GOT3 (cell line): ENCODE data around the gene FHIT.
"Not testable (repeated sequence)": the region's sequence is repeated elsewhere in the genome, so short reads cannot be mapped to it uniquely, and the experiment has no call there.

Experiments used
- DNase-seq: peaks from one replicate; lab custom pipeline; 2025; ENCODE audit warnings: mixed read lengths; lab: John Stamatoyannopoulos, UW

FHIT gene

GRCh38 chr3:60919296-60919695 is 332.0 kb downstream of the FHIT start:
- no peak for DNase-seq

DNA sequence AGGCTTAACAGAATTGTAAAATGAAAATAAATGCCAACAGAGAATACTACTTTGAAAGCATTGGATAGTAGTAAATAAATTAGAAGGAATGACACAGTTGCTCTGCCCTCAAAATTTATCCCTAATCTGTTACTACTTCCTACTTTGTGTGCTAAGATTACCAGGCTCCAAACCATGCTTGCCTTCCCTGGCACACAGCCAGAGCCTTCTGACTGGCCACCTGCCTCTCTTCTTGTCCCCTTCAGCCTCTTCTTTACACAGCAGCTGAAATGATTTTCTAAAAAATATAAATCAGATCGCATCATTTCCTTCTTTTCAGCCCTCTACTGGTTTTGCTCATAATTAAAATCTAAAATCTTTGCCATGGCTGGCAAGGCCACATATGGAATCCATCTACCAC is 334.1 kb downstream of the FHIT start:
- no peak for DNase-seq

DNA sequence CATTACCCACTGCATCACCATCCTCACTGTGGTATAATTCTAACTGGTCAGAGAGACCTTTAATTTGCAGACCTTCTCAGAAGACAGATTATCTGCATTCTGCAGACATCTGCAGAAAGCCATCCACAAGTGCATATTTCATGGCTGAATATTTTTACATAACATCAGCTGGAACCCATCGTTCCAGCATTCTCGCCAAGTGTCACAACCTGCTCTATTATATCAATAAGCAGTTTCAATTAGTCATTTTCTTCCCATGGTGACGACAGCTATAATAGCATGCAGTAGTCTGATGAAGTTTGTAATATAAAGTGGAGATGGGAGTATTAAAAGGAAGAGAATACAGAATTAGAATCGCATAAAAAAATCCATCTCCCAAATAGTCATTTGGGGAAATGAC is 334.7 kb downstream of the FHIT start:
- no peak for DNase-seq

DNA sequence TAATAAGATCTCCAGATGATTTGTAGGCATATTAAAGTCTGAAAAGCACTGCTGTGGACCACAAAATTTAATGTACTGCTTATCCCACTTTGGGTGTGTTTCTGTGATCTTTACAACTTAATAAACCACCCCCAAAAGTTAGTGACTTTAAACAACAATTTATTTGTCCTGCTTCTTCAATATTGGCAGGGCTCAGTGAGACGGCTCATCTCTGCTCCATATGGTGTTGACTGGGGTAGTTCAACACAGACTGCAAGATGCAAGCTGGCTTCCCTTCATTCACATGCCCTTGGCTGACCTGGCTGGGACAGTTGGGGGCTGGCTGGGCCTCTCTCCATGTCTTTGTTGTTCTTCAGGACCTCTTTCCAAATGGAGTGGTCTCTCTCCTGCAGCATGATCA is 337.8 kb downstream of the FHIT start:
- DNase-seq, result no peak

GRCh38 chr3:60912876-60913275 is 338.4 kb downstream of the FHIT start:
- DNase-seq, result no peak

DNA sequence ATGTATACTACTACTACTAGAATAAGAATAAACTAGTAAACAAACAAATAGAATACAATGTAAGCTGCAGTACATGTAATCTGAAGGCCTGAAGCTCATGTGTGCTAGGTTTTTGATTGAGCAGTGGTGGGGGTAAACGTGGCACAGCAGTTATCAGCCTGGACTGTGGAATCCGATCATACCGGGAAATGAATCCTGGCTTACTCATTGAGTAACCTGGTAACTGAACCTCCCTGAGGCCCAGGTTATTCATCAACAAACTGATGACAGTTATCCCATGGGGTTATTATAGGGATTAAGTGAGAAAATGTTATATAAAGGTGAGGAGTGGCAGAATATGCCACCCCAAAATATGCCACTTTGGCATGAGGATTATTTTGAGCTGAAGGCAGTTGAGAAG is 339.1 kb downstream of the FHIT start:
- no peak for DNase-seq

DNA sequence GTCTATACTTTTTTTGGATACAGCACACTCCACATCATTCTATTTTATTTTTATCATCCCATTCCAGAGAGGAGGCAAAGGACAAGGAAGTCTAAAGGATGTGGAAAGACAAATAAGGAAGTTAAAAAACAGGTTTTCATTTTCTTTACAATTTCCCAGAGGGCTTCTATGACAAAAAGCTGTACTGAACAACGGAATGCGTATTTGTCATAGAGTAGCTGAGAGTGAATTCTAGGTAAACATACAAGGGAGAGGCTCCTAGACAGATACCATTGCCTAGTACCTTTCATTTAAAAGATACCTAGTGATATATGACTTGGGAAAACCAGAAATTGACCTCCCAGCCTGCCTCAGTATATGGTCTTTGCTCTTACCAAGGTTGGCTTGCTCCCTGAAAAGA is 341.7 kb downstream of the FHIT start:
- DNase-seq, result no peak

DNA sequence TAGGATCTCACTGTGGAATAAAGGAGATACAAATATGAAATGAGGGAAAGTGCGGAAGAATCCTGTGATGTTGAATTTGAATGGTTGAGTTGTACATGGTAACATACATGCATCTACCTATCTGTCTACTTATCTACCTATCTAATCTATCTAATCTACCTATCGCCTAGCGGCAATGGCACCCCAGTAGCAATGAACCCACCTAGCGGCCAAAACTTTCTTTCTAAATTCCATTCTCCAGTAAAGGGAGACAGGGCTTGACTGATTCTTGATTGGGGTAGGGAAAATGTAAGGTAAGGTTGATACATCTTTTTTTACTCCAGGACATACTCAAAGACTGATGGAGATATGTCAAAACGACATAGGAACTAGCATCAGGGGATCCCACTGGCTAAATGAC is 345.0 kb downstream of the FHIT start:
- no peak for DNase-seq

DNA sequence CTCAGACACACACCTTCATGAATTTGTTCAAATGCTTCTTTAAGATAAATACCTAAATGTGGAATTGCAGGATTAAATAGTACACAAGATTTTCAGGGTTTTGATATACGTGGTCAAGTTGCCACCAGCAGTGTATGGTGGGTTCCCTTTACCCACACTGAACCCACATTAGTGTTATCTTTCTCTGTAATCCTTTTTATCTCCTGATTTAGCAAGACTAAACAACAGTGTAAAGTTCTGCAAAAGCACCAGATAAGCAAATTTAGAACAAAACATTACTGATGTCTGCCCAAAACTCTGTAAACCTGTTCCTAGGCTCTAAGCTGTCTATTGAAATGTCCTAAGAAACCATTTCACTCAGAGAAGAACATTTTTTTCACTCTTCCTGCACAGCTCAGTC is 352.9 kb downstream of the FHIT start:
- DNase-seq, result no peak

GRCh38 chr3:60893946-60894345 is 357.3 kb downstream of the FHIT start:
- DNase-seq, result no peak

- no peak for DNase-seq
These were observed 361.0 kb downstream of the FHIT start for GRCh38 chr3:60890226-60890625.

DNA sequence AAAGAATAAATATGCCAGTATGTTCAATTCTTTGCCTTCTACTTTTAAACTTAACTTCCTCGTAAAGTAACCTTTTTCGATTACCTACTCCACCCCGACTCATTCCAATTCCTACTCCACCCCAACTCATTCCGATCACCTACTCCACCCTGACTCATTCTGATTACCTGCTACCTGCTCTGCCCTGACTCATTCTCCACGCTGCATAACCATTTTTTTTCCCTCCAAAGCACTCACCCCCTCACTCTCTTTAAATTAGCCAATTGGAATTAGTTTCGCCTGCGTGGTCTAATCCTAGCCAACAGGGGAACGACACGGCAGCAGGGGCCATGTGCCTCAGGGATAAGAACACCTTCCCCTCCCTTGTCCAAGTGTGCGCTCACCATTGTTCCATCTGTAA is 362.3 kb downstream of the FHIT start:
- not testable (repeated sequence) for DNase-seq

DNA sequence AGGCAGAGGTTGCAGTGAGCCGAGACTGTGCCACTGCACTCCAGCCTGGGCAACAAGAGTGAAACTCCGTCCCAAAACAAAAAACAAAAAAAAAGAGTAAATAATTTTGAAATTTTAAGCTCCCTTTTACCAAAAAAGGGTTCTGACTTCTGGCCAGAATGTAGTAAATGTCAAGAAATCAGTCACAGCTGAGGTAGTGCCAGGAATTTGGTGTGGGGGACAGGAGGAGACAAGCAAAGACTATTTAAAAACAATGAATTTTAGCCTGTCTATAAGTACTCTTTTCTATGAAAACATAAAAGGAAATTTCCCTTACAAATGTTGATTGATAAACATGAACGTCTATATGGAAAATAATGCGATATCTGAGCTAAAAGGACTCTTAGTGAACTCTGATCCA is 363.7 kb downstream of the FHIT start:
- DNase-seq, result no peak

DNA sequence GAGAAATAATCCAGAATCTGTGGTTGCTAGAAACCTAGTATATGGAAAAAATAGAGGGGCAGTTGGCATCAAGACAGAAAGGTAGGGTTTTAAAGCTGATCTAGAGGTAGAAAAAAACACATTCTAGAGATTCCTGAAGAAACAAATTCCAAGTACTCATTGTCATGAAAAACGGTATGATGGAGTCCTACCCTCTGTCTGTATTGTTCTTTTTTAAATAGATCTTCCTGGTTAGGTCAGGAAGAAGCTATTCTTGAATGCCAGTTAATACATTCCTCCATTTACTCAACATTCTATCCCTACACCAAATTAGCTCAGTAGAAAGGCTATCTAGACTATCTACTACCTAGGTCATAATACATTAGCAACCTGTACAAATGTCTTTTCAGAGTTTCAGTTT is 364.7 kb downstream of the FHIT start:
- no peak for DNase-seq

DNA sequence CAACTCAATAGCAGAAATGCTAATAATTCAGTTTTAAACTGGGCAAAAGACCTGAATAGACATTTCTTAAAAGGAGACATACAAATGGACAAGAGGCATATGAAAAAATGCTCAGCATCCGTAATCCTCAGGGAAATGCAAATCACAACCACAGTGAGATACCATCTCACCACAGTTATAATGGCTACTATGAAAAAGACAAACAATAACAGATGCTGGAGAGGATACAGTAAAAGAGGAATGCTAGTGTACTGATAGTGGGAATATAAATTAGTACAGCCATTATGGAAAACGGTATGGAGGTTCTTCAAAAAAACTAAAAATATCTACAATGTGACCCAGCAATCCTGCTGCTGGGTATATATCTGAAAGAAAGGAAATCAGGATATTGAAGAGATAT is 367.2 kb downstream of the FHIT start:
- no peak for DNase-seq

DNA sequence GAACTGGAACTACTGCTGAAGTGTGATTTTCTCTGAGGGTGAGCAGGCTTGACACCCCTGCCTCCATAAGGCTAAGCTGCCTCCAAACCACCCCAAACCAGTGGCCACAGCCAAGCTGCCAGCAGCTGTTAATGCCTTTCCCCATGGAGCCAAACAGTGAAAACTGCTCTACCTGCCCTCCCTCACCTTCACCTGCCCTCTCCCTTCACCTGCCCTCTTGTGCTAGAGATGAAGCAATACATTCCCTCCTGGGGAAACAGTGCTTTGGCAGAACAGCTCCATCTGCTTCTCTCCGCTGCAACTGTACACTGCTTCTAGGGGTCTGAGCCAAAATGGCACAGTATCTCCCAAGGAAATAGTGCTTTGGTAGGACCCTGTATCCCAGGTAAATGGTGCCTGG is 374.1 kb downstream of the FHIT start:
- DNase-seq, result no peak

DNA sequence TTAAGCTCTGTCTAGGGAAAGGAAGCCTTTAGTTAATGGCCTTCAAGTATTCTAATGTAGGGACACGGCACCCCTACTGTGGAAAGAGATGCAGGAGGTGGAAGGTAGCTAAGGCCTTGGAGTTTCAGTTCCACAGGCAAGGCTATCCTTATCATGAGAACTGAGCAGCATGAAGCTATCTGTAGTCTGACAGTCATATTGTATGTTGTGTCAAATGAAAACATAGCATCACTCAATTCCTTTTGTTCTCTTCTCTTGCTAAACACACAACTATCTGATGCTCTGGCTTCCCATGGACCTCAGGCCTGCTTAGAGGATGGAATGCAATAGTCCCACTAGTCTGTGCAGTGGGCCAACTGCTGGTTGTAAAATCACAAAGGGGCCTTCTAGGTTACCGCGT is 380.9 kb downstream of the FHIT start:
- no peak for DNase-seq

DNA sequence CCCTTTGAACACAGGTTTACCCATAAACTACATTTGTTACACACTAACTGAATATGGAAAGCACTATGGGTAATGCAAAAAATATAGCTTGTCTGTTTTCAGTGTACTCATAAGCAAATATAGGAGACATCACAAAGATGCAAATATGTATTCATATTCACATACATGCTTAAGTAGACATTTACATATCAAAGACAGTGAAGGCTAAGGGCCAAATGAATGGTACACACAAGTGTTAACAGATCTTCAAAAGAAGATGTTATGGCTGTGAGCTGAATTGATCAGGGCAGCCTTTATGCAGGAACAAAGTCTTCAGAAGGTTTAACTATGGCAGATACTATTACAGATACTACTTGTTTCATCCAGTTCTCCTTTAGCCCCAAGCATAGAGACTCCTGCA is 384.1 kb downstream of the FHIT start:
- no peak for DNase-seq

DNA sequence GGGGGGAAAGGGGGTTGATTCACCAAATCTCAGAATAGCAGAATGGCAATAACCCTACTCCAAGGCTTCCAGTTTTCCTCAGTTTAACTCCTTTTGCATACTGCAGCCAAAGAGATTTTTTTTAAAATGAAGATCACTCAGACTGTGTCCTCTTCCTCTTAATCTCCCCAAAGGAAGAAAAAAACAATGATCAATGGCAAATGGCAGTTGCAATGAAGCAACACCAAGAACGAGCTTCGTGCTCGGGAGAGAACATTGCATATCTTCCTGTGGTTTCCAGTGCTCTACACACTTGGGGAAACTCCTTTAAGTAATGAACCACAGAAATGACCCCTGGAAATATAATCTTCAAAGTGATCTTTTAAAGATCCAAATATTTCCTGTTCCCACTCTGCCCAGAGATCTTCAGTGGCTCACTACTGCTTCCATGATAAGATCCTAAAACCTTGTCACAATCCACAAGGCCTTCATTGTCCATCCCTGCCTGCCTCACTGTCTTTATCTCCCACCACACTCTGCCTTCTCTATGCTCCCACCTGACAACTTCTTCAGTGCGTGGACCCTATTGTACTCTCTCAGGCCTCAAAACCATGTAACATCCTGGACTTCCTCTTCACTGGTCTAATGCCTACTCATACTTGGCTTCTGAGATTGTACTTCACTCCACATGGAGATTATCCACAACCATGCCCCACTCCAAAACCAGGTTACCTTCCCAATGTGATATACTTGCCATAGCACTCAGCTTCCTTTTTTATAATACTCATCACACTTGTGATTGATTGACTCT is 394.8 kb downstream of the FHIT start:
- no peak for DNase-seq

DNA sequence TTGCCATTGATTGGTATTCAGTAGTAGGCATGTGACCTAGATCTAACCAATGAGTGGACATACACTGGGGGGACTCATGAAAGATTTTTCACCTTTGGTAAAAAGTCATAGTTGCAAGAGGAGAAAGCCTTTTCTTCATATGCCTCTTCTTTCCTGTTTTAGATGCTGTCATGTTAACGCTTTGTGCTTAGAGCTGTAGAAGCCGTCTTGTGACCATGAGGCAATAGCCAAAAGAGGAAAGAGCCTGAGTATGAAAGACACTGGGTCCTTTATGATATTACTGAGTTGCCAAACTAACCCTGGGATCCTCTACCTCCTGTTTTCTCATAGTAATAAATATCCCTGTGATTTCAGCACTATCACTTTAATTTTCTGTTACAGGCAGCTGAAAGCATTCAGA is 396.0 kb downstream of the FHIT start:
- DNase-seq, result no peak

DNA sequence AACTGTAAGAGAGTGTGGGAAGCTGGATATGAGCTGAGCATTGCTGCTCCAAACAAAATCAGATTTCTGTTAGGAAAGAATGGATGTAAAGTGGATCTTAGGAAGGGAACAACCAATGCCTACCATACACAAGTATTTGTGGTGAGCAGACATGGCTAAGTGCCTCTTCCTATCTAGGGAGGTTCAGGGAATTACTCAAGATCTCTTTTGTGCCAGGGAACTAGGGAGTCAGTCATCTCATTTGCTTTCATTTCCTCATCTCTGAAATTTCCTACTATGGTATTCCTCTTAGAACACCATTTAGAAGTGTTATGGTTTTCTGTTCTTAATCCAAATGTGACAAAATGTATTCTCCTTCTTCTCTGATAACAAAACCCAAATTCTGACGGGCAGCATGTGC is 396.5 kb downstream of the FHIT start:
- no peak for DNase-seq

- DNase-seq, result no peak
These were observed 403.5 kb downstream of the FHIT start for GRCh38 chr3:60847791-60848190.

GRCh38 chr3:60844256-60844655 is 407.0 kb downstream of the FHIT start:
- DNase-seq, result no peak

DNA sequence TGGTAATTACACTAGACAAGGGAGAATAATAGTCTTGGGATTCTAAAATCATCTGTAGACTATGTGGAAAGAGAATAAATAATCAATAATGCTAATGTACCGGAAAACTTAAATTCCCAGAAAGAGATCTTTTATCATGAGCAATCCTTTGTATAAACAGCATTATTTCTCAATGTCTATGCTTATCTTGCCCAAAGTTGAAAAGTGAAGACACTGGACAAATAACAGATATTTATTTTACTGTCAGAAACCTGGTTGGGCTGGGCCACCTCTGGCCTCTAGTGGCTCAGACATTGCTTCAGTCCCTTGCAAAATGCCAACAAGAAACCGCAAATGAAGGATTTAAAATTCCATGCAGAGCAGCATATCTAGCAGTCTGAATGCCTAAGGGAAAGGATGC is 409.9 kb downstream of the FHIT start:
- no peak for DNase-seq

DNA sequence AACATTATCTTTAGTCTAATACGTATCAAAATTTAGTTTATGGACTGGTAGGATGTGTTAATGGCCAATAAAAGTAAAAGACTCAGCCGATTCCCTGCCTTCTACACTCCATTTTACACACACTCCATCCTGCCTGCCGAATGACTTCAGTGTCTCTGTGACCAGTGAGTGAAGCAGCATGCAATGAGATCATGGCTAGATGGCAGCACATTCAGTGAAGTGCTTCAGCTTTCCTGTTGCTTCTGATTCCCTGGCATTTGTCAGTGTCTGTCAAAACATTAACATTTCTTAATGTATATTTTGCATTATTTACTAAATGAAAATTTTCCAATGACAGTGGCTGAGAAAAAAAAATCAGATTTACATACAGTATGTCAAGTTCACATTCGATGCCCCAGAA is 412.0 kb downstream of the FHIT start:
- DNase-seq, result no peak
